Mesothelial cell of epicardium (in vitro differentiated cells): ENCODE results near the gene IFT122. TPM values are rescaled to one million over a fixed set of nuclear protein-coding genes. Genes with fewer than 3 reads are reported as not detected.
"Not testable (repeated sequence)": the region's sequence is repeated elsewhere in the genome, so short reads cannot be mapped to it uniquely, and the experiment has no call there.

Experiments used
- DNase-seq, 2 experiments: peaks; one replicate each; pipeline ENCODE4 v3.0.0; 2021; ENCODE audit warnings: low spot score in 2 of 2; ENCODE audit not compliant: unreplicated experiment in 2 of 2
- H3K27ac Mint-ChIP-seq: 2 replicates; pipeline ENCODE4 v1.8.0; 2021; ENCODE audit warnings: mixed read lengths
- H3K27me3 Mint-ChIP-seq: 2 replicates; pipeline ENCODE4 v1.8.0; 2021; ENCODE audit warnings: low read depth, mixed read lengths
- H3K36me3 Mint-ChIP-seq: 2 replicates; pipeline ENCODE4 v1.8.0; 2021; ENCODE audit warnings: mixed read lengths
- H3K4me1 Mint-ChIP-seq: 2 replicates; pipeline ENCODE4 v1.8.0; 2021; ENCODE audit warnings: mixed read lengths
- H3K4me3 Mint-ChIP-seq: 2 replicates; pipeline ENCODE4 v1.8.0; 2021; ENCODE audit warnings: mild to moderate bottlenecking, moderate library complexity, mixed read lengths
- H3K9me3 Mint-ChIP-seq: 2 replicates; pipeline ENCODE4 v1.8.0; 2021; ENCODE audit warnings: mixed read lengths
- CTCF ChIP-seq: fragments of 200-600 bp; sonication (generic); IDR thresholded peaks from one replicate; pipeline ENCODE4 v1.5.0; 2021; ENCODE audit warnings: antibody characterized with exemption; ENCODE audit not compliant: unreplicated experiment
- total RNA-seq: library from RNA; stranded (reverse); gene quantifications from 3 replicates; pipeline ENCODE4 v1.2.1, GENCODE V29; 2021

IFT122 gene
- total RNA-seq, 1 donor from 2014 or later, result 48.0 TPM

DNA sequence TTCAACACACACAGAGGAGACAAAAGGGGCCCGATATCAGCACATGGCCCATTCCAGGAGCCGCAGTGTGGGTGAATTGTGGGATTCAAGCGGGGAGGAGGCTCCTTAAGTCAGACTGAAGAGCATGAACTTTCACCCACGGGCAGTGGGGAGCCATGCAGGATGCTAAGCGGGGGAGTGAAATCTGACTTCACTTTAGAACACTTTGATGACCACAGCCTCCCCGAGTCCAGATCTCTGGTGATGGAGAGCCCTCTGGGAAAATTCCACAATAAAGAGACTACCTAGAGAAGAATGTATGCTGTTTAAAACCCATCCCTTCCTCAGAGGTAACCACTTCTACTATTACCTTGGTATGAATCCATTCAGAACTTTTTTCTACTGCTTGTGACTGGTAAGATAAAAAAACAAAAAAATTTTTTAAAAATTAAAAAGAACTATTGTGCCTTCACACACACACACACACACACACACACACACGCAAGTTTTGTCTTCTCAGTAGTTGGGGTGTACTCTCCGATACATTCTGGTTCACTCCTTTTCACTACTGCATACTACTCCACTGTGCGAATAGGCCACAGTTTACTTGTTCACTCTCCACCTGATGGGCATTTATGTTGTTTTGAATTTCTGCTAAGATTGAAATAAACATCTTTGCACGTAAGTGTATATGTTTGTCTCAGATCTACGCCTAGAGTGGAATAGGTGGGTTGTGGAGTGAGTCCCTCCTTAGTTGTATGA, 100.9 kb downstream of the IFT122 start:
- TF ChIP-seq CTCF, result no peak
- Mint-ChIP-seq H3K9me3 (no peaks in the 10 kb centered on the region), H3K27ac (no peak overlapping the region), H3K4me3 (no peak overlapping the region), H3K36me3 (no peaks in the 10 kb centered on the region), H3K4me1 (no peaks in the 10 kb centered on the region), H3K27me3 (no peaks in the 10 kb centered on the region)
- DNase-seq, result no peak

GRCh38 chr3:129542747-129543146, 102.7 kb downstream of the IFT122 start:
- TF ChIP-seq CTCF, result no peak
- H3K9me3 Mint-ChIP-seq, result no peaks in the 10 kb centered on the region
- H3K27me3 Mint-ChIP-seq, result no peaks in the 10 kb centered on the region
- H3K4me3 Mint-ChIP-seq, result no peak overlapping the region
- no peaks in the 10 kb centered on the region for H3K4me1 Mint-ChIP-seq
- DNase-seq, result no peak
- no peak overlapping the region for H3K27ac Mint-ChIP-seq
- no peaks in the 10 kb centered on the region for H3K36me3 Mint-ChIP-seq

DNA sequence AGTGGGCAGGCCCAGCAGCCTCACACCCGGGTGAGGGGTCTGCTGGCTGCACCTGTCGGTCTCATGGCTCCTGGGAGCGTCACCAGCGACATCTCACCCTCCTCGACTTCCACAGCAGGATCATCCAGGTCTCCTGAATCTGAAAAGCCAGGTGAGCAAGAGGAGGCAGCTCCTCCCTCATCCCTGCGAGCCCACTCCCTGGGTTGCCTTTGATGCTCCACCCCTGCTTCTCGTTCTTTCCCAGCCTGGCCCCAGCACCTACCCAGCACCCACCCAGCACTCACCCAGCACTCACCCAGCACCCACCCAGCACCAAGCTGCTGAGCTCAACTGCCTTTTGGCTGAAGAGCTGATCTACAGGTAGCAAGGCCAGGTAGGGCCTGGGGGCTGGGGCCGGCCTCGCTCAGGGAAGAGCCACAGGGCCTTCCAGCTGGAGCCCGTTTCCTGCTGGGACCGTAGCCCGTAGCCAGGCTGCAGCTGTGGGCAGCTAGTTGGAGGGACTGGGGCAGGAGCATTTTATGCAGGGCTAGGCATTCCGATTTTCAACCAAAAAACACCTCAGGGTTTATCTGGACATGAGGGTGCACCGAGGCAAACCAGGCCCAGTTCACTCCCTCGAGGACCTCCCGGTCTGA, 103.2 kb downstream of the IFT122 start, which contains the start of gene H1-8:
Gene H1-8 (plus strand): TSS at position 20 of the 635 bp plus-strand sequence. CDS start 44 bp downstream, at position 64.
- no peak within 1 kb of the TSS for H3K27ac Mint-ChIP-seq
- TF ChIP-seq CTCF, result no peak
- DNase-seq, result no peak

GRCh38 chr3:129543999-129544398, 104.0 kb downstream of the IFT122 start:
- Mint-ChIP-seq H3K9me3 (no peaks in the 10 kb centered on the region), H3K4me1 (no peaks in the 10 kb centered on the region), H3K4me3 (no peak overlapping the region), H3K36me3 (no peaks in the 10 kb centered on the region), H3K27ac (no peak overlapping the region), H3K27me3 (no peaks in the 10 kb centered on the region)
- TF ChIP-seq CTCF, result no peak
- DNase-seq, result no peak

More for the DNA sequence above, 103.2 kb downstream of the IFT122 start, which contains the start of gene H1-8:
- Mint-ChIP-seq H3K27me3 (no peaks in the 10 kb centered on the region), H3K9me3 (no peaks in the 10 kb centered on the region), H3K4me3 (no peak within 1 kb of the TSS), H3K36me3 (no peaks in the 10 kb centered on the region), H3K4me1 (no peaks in the 10 kb centered on the region)

DNA sequence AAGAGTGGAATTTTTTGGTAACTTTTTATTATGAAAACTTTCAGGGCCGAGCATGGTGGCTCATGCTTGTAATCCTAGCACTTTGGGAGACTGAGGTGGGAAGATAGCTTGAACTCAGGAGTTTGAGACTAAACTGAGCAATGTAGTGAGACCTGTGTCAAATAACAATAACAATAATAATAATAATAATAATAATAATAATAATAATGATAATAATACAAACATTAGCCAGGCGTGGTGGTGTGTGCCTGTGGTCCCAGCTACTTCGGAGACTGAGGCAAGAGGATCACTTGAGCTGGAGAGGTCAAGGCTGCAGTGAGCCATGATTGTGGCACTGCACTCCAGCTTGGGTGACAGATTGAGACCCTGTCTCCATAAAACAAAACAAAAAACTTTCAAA, 105.9 kb downstream of the IFT122 start:
- H3K4me3 Mint-ChIP-seq, H3K4me1 Mint-ChIP-seq, H3K27ac Mint-ChIP-seq, H3K9me3 Mint-ChIP-seq, DNase-seq, H3K27me3 Mint-ChIP-seq, H3K36me3 Mint-ChIP-seq: not testable (repeated sequence)

GRCh38 chr3:129547241-129547640, 107.2 kb downstream of the IFT122 start:
- H3K9me3 Mint-ChIP-seq, result no peaks in the 10 kb centered on the region
- no peak overlapping the region for H3K4me3 Mint-ChIP-seq
- H3K4me1 Mint-ChIP-seq, result peaks cover 3% of the 10 kb centered on the region
- H3K36me3 Mint-ChIP-seq, result no peaks in the 10 kb centered on the region
- no peaks in the 10 kb centered on the region for H3K27me3 Mint-ChIP-seq
- DNase-seq, result no peak
- no peak for TF ChIP-seq CTCF
- no peak overlapping the region for H3K27ac Mint-ChIP-seq
